Right cardiac atrium (tissue), 5 donors: ENCODE results near the gene GJB3. TPM values are rescaled to one million over a fixed set of nuclear protein-coding genes. Genes with fewer than 3 reads are reported as not detected.

ENCODE experiments used
- ATAC-seq, 2 donors: fragments of 200-7000 bp; cut with Tn5 transposase; one replicate each; pipeline versions ENCODE4 v1.8.0 to v1.9.1; 2020; ENCODE audit warnings: moderate library complexity in 2 of 2, mild to moderate bottlenecking in 1 of 2
- DNase-seq, 3 donors: peaks; one replicate each; pipeline ENCODE4 v3.0.0-alpha.2; 2020
- H3K27ac ChIP-seq: one replicate; pipeline ENCODE4 v1.5.1; 2013; ENCODE audit warnings: mild to moderate bottlenecking, low read length, control low read depth, moderate library complexity
- H3K27me3 ChIP-seq: one replicate; pipeline ENCODE4 v1.6.1; 2013; ENCODE audit not compliant: control insufficient read depth, insufficient read depth
- H3K4me1 ChIP-seq: one replicate; pipeline ENCODE4 v1.6.1; 2013; ENCODE audit warnings: low read length; ENCODE audit not compliant: control insufficient read depth, insufficient read depth
- H3K4me3 ChIP-seq: one replicate; pipeline ENCODE4 v1.5.1; 2013; ENCODE audit warnings: low read length, control low read depth
- H3K9me3 ChIP-seq: one replicate; pipeline ENCODE4 v1.6.1; 2013; ENCODE audit warnings: low read length; ENCODE audit not compliant: control insufficient read depth
- WGBS: extraction: QIAGEN DNeasy Blood & Tissue Kit; methylation state at CpG from one replicate; pipeline ENCODE4 v1.1.7; 2013; 5-methylcytosine and 5-hydroxymethylcytosine counted together
- intact Hi-C, 4 donors: fragments of 100-400 bp; cut with DNase I; formaldehyde crosslinking; loops; one replicate each; pipeline versions ENCODE4 v1.11.0 to v1.14.0; 2022 to 2023
- polyA plus RNA-seq: library from polyadenylated mRNA; stranded (reverse); fragments of 200-250 nt; gene quantifications from one replicate; pipeline ENCODE4 v1.2.3, GENCODE V29; 2013
- total RNA-seq, 4 donors: library from RNA; stranded (reverse); fragmentation: NEBNext Ultra II Directional; extraction: Animal tissue kit (Norgen Biotek cat#: 25700); gene quantifications; one replicate each; pipeline ENCODE4 v1.2.1, GENCODE V29; 2021
- donor health status: healthy with polysubstance abuse.
- donor health status: DM: no; HTN: yes; CAD: no.
- donor health status: DM: no; HTN: no; CAD: no.
- donor health status: DM: no; HTN: yes; CAD: no; lungs with severe emphysema.
- donor health status: DM: yes; HTN: yes; CAD: no.

GJB3 gene
- total and polyA plus RNA-seq, 5 donors, result not detected

DNA sequence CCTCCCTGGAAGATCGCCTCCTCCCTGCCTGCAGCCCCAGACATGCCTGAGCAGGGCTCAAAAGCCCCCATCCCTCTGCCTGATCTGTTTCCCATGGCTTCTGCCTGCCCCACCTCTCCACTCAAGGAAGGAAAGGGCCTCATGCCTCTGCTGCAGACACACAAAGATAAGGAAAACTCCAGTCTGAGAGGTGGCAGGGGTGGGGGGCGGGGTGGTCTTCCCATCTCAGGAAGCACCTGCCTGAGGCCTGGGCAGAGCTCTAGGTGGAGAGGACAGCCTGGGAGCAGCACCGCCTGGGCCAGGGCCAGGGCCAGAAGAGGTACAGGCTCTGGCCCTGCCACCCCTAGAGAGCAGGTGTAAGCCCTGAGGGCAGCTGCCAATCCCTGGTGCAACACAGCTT, 4.1 kb upstream of the GJB3 start:
- Histone ChIP-seq H3K4me3 (no peak overlapping the region), H3K27me3 (no peaks in the 10 kb centered on the region), H3K27ac (no peak overlapping the region), H3K9me3 (no peaks in the 10 kb centered on the region), H3K4me1 (no peaks in the 10 kb centered on the region)
- no peak for DNase-seq
- ATAC-seq, result no peak
- 56% methylated on average over 3 of the region's 3 CpGs for WGBS
- intact Hi-C loops, result no loop called here

DNA sequence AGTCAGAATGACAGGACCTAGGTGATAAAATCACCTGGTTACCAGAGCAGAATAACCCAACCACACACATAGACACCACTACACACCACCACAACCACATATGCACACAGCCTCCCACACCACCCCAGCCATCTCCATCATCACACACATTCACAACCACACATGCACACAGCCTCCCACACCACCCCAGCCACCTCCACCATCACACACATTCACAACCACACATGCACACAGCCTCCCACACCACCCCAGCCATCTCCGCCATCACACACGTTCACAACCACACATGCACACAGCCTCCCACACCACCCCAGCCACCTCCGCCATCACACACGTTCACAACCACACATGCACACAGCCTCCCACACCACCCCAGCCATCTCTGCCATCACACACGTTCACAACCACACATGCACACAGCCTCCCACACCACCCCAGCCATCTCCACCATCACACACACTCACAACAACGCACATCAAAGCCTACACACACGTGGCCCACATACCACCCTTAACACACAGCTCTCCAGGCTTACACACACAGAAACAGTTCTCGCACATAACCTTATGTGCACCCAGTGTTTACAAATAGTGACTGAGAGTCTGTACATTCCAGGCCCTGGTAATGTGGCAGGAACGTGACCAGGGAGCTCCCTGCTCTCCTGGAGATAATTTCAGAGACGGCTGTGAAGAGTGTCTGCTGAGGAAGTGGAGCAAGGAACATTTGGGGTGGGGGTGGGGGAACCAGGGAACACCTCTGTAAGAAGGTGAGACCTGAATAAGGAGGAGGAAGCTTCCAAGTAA, 3.3 kb upstream of the GJB3 start:
- no peaks in the 10 kb centered on the region for H3K27me3 ChIP-seq
- H3K4me3 ChIP-seq, result no peak overlapping the region
- H3K4me1 ChIP-seq, result no peaks in the 10 kb centered on the region
- H3K27ac ChIP-seq, result no peak overlapping the region
- no peak for DNase-seq
- H3K9me3 ChIP-seq, result no peaks in the 10 kb centered on the region
- 62% methylated on average over 10 of the region's 10 CpGs for WGBS
- intact Hi-C loops, result no loop called here
- no peak for ATAC-seq

DNA sequence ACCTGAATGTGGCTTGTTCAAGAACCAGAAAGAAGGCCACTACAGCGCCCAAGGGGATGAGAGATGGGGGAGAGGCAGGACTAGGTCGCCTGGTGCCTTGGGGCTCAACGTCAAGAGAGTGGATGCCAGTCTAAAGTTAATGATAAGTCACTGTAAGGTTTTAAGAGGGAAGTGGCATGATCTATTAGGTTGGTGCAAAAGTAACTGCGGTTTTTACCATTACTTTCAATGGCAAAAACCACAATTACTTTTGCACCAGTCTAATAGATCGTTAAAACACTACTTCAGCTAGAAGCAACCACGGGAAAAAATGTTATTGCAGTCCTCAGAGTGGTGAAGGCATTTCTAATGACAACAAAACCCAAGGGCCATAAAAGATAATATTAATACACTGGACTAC, 2.6 kb upstream of the GJB3 start:
- ATAC-seq, result no peak
- WGBS, result 73% methylated on average over 6 of the region's 6 CpGs
- intact Hi-C loops, result no loop called here
- H3K4me3 ChIP-seq, result no peak overlapping the region
- no peaks in the 10 kb centered on the region for H3K27me3 ChIP-seq
- H3K27ac ChIP-seq, result no peak overlapping the region
- H3K9me3 ChIP-seq, result no peaks in the 10 kb centered on the region
- H3K4me1 ChIP-seq, result no peaks in the 10 kb centered on the region
- DNase-seq, result no peak

- Histone ChIP-seq H3K4me1 (no peaks in the 10 kb centered on the region), H3K9me3 (no peaks in the 10 kb centered on the region), H3K27me3 (no peaks in the 10 kb centered on the region), H3K4me3 (no peak overlapping the region), H3K27ac (no peak overlapping the region)
- intact Hi-C loops, result no loop called here
- DNase-seq (no peak), ATAC-seq (no peak)
- 86% methylated on average over 5 of the region's 5 CpGs for WGBS
Observed at GRCh38 chr1:34779005-34779404, 2.0 kb upstream of the GJB3 start.

DNA sequence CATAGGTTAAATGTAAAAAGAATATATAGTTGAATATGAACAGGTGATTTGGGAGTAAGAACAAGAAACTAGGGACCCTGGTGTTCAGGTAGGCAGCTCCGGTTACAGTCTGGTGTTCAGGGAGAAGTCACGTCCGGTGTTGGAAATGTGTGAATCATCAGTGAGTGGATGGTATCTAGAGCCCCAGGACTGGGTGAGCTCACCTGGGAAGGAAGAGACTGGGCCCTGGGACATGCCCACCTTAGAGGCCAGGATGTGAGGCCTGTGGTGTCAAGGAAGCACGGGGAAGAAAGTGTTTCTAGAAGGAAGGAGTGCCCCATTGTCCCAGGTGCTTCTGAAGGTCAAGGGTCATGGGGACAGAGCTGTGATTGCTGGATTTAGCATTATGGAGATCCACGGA, 1.5 kb upstream of the GJB3 start:
- ATAC-seq, result no peak
- H3K9me3 ChIP-seq, result no peaks in the 10 kb centered on the region
- WGBS, result 69% methylated on average over 5 of the region's 5 CpGs

DNA sequence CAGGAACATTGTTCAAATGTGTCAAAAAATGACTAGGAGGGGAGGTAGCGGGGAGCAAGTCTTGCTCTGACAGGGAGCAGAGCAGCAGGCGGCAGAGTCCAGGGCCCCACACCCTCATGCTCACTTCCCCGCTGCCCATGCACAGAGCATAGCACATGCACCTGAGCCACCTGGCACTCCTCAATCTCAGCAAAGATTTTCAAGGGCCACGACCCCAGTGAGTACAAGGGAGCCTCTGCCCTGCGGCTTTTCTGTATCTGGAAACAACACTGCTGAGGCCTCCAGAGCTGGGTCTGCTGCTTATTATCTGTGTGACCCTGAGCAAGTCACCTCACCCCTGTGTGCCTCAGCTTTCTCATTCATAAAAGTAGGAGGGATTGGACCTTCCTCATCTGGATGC, 1.1 kb upstream of the GJB3 start:
- Histone ChIP-seq H3K27me3 (no peaks in the 10 kb centered on the region), H3K4me1 (no peaks in the 10 kb centered on the region), H3K27ac (no peak overlapping the region), H3K4me3 (no peak overlapping the region), H3K9me3 (no peaks in the 10 kb centered on the region)
- 83% methylated on average over 5 of the region's 5 CpGs for WGBS
- DNase-seq (no peak), ATAC-seq (no peak)
- intact Hi-C loops, result no loop called here

More for the DNA sequence above, 1.5 kb upstream of the GJB3 start:
- Histone ChIP-seq H3K4me3 (no peak overlapping the region), H3K27ac (no peak overlapping the region), H3K4me1 (no peaks in the 10 kb centered on the region), H3K27me3 (no peaks in the 10 kb centered on the region)
- intact Hi-C loops, result no loop called here
- DNase-seq, result no peak

DNA sequence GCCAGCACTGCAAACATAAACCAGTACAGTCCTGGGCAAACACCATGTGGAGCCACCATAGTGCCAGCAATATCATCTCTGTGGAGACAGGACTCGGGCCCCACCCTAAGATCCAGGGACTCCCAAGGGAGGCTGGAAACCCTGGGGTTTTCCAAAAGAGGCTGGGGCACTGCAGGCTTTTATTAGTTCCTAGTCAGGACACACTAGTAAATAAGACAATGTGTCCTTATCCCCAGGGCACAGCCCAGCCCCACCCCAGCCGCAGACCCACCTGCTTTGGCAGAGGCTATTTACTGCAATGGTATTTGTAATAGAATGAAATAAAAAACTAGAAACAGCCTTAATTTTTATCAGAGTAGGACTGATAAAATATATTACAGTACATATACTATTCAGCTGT, 486 bp upstream of the GJB3 start:
- DNase-seq, result no peak
- no peak overlapping the region for H3K4me3 ChIP-seq
- WGBS, result 80% methylated on average over 2 of the region's 2 CpGs
- ATAC-seq, result no peak
- intact Hi-C loops, result no loop called here
- H3K9me3 ChIP-seq, result no peaks in the 10 kb centered on the region
- no peaks in the 10 kb centered on the region for H3K4me1 ChIP-seq
- H3K27me3 ChIP-seq, result no peaks in the 10 kb centered on the region
- no peak overlapping the region for H3K27ac ChIP-seq

DNA sequence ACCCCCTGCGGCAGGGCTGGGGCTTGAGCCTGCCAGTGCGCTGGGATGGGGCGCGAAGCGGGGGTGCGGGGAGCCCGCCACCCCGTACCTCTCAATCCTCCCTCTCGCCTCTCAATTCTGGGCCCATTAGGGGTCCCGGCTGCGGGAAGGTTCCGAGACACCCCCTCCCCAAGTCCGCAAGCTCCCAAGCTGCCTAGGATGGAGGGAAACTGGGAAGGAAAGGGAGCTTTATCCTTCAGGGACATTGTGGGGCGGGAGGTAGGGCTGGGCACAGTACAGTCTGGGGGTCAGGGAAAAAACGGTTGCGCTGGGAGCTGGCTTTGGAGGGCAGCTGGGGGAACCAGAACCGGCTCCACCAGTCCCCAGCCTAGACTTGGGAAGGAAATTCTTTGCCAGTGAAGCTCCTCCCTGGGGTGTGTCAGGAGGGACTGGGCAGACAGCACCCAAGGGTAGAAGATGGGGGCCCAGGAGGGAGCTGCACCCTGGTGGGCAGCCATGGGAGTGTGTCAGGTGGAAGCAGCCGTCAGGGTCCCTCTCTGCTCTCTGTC, 904 bp downstream of the GJB3 start:
- Histone ChIP-seq H3K27me3 (no peaks in the 10 kb centered on the region), H3K4me1 (peaks cover 2% of the 10 kb centered on the region), H3K27ac (no peak overlapping the region), H3K4me3 (no peak overlapping the region), H3K9me3 (no peaks in the 10 kb centered on the region)
- WGBS, result 9% methylated on average over 18 of the region's 18 CpGs
- no peak for DNase-seq
- intact Hi-C loops, result no loop called here
- no peak for ATAC-seq

GRCh38 chr1:34784751-34785221, 3.8 kb downstream of the GJB3 start:
- intact Hi-C loops, result loop anchor here in 3 of 4 donors (5.0 kb wide), 3 partner anchors 63 to 83 kb away; no protein-coding TSS in a partner anchor
- no peak overlapping the region for H3K27ac ChIP-seq
- no peak for DNase-seq
- H3K4me1 ChIP-seq, result peaks cover 2% of the 10 kb centered on the region
- WGBS, result 85% methylated on average over 28 of the region's 28 CpGs
- H3K27me3 ChIP-seq, result no peaks in the 10 kb centered on the region
- H3K9me3 ChIP-seq, result no peaks in the 10 kb centered on the region
- no peak for ATAC-seq
- no peak overlapping the region for H3K4me3 ChIP-seq

- Histone ChIP-seq H3K4me1 (peaks cover 2% of the 10 kb centered on the region), H3K4me3 (no peak overlapping the region), H3K27ac (no peak overlapping the region), H3K9me3 (no peaks in the 10 kb centered on the region), H3K27me3 (no peaks in the 10 kb centered on the region)
- ATAC-seq (no peak), DNase-seq (no peak)
- intact Hi-C loops, result loop anchor here in 3 of 4 donors (5.0 kb wide), 3 partner anchors 62 to 82 kb away; no protein-coding TSS in a partner anchor
- 87% methylated on average over 22 of the region's 22 CpGs for WGBS
Observed at GRCh38 chr1:34785231-34785874, 4.3 kb downstream of the GJB3 start.

GRCh38 chr1:34785875-34786470, 5.0 kb downstream of the GJB3 start:
- intact Hi-C loops, result loop anchor here in 3 of 4 donors (2.0 to 5.0 kb wide), 4 partner anchors 61 to 81 kb away; no protein-coding TSS in a partner anchor
- H3K27me3 ChIP-seq, result no peaks in the 10 kb centered on the region
- ATAC-seq, result no peak

More at GRCh38 chr1:34785875-34786470, 5.0 kb downstream of the GJB3 start:
- Histone ChIP-seq H3K9me3 (no peaks in the 10 kb centered on the region), H3K4me1 (peaks cover 2% of the 10 kb centered on the region), H3K27ac (no peak overlapping the region), H3K4me3 (no peak overlapping the region)
- 67% methylated on average over 4 of the region's 4 CpGs for WGBS
- DNase-seq, result no peak
